ENCODE results near the gene PCGF6.
A peak's percentile ranks its signal among the peaks of the same experiment; 100 is the strongest.
"Not testable (repeated sequence)": the region's sequence is repeated elsewhere in the genome, so short reads cannot be mapped to it uniquely, and the experiment has no call there.

Gene PCGF6, protein sequence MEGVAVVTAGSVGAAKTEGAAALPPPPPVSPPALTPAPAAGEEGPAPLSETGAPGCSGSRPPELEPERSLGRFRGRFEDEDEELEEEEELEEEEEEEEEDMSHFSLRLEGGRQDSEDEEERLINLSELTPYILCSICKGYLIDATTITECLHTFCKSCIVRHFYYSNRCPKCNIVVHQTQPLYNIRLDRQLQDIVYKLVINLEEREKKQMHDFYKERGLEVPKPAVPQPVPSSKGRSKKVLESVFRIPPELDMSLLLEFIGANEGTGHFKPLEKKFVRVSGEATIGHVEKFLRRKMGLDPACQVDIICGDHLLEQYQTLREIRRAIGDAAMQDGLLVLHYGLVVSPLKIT

GRCh38 chr10:103350517-103351260 lies at the start of gene PCGF6:
PCGF6 (minus strand) TSS chr10:103351140; CDS start chr10:103351066, 74 bp downstream.
- peak; percentile 77 to 83 for DNase-seq

GRCh38 chr10:103397191-103397825 lies 46.4 kb upstream of the PCGF6 start:
- no peak for DNase-seq

DNA sequence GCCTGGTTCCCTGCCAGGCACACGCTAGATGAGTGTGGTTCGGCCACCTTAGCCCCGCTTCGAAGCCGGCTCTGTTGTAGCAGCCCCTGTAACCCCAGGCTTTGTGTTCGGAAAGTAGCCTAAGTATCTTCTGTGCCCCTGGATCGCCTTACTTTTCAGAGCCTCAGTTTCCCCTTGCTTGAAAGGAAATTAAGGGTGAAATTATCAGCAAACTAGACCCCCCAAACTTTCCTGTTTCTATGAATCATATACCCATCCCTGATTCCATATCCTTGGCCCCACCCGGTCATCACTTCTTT lies 45.8 kb upstream of the PCGF6 start:
- DNase-seq = no peak

- DNase-seq = peak; percentile 97
Measured at GRCh38 chr10:103396067-103396788, 45.3 kb upstream of the PCGF6 start, which contains the start of the genes ATP5MK and PDCD11. ATP5MK (minus strand) TSS chr10:103396475; CDS start chr10:103392457, 4,018 bp downstream. PDCD11 (plus strand) TSS chr10:103396626; CDS start chr10:103398427, 1,801 bp downstream.

- no peak for DNase-seq
Measured at GRCh38 chr10:103395754-103396066, 44.8 kb upstream of the PCGF6 start.

- no peak for DNase-seq
Measured at GRCh38 chr10:103394180-103394579, 43.2 kb upstream of the PCGF6 start.

- no peak for DNase-seq
Measured at GRCh38 chr10:103382769-103383168, 31.8 kb upstream of the PCGF6 start.

- DNase-seq = no peak
Measured at GRCh38 chr10:103374263-103374662, 23.3 kb upstream of the PCGF6 start.

GRCh38 chr10:103373544-103373943 lies 22.6 kb upstream of the PCGF6 start:
- no peak for DNase-seq

GRCh38 chr10:103367782-103368518 lies 17.0 kb upstream of the PCGF6 start, which contains the start of gene TAF5:
TAF5 (plus strand) TSS chr10:103367976; CDS start chr10:103367990, 14 bp downstream.
- DNase-seq = peak; percentile 89

DNA sequence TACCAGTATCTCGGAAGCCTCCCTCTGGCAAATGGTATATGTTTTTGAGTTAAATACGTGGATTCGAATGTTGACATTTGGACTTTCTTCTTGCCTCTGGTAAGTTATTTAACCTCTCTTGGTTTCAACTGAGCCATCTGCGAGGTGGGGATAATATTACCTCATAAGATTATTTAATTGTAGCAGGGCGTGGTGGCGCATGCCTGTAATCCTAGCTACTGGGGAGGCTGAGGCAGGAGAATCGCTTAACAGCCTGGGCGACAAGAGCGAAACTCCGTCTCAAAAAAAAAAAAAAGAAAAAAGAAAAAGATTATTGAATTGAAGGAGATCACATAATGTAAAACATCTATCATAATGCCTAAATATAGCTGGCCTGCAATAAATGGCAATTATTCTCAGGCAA lies 16.4 kb upstream of the PCGF6 start:
- DNase-seq = no peak

GRCh38 chr10:103360791-103361190 lies 9.9 kb upstream of the PCGF6 start:
- DNase-seq = not testable (repeated sequence)

DNA sequence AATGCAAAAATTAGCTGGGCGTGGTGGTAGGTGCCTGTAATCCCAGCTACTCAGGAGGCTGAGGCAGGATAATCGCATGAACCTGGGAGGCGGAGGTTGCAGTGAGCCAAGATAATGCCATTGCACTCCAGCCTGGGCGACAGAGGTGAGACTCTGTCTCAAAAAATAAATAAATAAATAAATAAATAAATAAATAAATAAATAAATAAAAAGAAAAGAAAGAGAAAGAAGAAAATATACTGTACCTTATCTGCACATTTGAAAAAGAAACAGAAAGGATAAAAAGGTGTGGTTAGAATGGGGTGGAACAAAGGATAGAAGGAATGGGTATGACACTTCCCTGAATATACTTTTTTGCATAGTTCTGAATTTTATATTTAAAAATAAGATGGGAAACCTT lies 8.6 kb upstream of the PCGF6 start:
- DNase-seq = not testable (repeated sequence)

- DNase-seq = no peak
Measured at GRCh38 chr10:103355906-103356599, 5.1 kb upstream of the PCGF6 start.

- DNase-seq = not testable (repeated sequence)
Measured at GRCh38 chr10:103354567-103354966, 3.6 kb upstream of the PCGF6 start.

DNA sequence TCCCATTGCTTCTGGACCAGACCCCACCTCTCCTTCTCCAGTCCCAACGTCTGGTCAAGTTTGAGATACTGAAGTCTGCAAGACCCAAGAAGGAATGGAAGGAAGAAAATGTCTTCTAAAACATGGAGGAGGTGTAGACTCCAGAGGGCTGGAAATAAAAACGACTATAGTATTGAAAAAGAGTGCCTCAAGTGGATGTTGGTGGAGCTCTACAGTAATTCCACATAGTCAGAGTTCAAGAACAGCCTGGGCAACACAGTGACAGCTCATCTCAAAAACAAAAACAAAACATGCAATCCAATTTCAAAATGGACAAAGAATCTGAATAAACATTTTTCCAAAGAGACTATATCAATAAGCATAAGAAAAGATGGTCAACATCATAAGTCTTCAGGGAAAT lies 2.3 kb upstream of the PCGF6 start:
- no peak for DNase-seq

GRCh38 chr10:103350175-103350516 lies 794 bp downstream of the PCGF6 start:
- no peak for DNase-seq

DNA sequence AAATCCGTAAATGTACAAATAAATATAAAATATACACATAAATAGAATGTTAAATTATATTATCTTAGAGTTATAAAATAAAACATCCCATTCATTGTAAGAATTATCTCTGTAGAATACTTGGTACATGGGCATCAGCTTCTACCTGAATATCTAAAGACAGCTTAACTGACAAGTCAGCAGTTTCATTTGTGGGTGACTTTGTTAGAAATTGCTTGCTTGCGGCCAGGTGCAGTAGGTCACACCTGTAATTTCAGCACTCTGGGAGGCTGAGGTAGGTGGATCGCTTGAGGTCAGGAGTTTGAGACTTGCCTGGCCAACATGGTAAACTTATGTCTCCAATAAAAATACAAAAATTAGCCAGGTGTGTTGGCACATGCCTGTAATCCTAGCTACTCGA lies 14.6 kb downstream of the PCGF6 start:
- no peak for DNase-seq

DNA sequence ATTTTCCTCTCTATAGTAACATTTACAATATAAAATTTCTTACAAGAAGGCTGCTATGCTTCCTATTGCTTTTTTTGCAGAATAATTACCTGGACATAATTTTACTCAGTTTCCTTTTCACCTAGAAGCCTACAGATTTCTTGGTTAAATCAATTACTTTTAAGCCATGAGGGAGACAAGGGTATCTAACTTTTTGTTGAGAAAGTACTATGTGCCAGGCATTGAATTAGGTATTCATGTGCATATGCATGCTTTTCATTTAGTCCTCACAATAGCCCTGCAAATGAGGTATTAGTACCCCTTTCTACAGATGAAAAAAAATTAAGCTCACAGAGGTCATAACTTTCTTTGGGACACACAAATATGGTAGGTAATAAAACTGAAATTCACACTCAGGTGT lies 16.4 kb downstream of the PCGF6 start:
- DNase-seq = no peak

GRCh38 chr10:103333934-103334520 lies 16.9 kb downstream of the PCGF6 start:
- no peak for DNase-seq

DNA sequence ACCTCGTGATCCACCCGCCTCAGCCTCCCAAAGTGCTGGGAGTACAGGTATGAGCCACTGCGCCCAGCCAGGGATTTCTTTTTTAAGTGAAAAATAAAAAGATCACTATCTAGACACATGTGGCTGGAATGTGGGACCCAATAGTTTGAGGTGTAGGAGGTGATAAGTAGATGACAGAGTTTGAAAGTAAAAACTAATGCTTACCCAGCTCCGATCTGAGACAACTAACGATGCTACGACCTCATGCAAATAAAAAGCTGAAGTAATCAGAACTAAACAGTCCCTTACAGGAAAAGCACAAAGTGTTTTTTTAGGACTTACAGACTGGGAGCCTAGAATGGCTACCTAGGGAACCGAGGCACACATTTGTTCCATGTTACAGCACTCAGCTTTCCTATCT lies 23.0 kb downstream of the PCGF6 start:
- DNase-seq = no peak
